ENCODE data around the gene PNMA8B. TPM values are rescaled to one million over a fixed set of nuclear protein-coding genes. Genes with fewer than 3 reads are reported as not detected.

PNMA8B gene
- total RNA-seq, 1 experiment from 2014 or later, result 0.10 TPM

DNA sequence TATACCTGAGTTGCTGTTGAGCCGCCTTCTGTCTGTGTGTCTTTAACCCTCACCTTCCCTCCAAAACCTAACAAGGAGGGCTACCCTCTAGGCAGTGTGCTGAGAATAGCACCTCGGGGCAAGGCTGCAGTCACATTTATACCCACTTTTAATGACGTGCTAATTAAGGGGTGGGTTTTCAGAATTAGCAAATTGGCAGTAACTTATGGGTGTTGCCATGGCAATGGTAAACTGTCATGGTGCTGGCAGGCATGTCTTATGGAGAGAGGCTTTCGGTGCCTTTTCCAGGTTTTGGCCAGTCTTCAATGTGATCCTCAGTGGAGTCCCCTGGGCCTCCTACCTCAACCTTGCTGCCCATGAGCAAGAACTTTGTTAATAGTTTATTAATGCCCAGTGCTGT lies 23.1 kb downstream of the PNMA8B start:
- Histone ChIP-seq H3K9me2 (ENCODE audit: insufficient read depth) (no peaks in the 10 kb centered on the region), H4K20me1 (ENCODE audit: insufficient read depth) (no peaks in the 10 kb centered on the region), H3K4me2 (ENCODE audit: low read length) (no peak overlapping the region), H3K9me3 (ENCODE audit: control insufficient read depth in 1 of 2, insufficient read depth in 1 of 2, low read depth in 1 of 2, low read length in 2 of 2) (no peaks in the 10 kb centered on the region), H3K27ac (ENCODE audit: low read depth, low read length) (no peak overlapping the region), H3K27me3 (ENCODE audit: insufficient read depth, low read length) (no peaks in the 10 kb centered on the region), H3K4me1 (ENCODE audit: control insufficient read depth in 1 of 2, insufficient read depth in 2 of 2, low read length in 2 of 2) (no peaks in the 10 kb centered on the region), H3K4me3 (replicated peaks in 1 of 2; ENCODE audit: low read depth in 1 of 2, low read length in 2 of 2) (no peak overlapping the region), H3K9ac (ENCODE audit: low read length) (no peak overlapping the region), H3K79me2 (ENCODE audit: insufficient read depth, low read length) (no peaks in the 10 kb centered on the region), H3K36me3 (ENCODE audit: control insufficient read depth in 1 of 2, insufficient read depth in 2 of 2, low read length in 2 of 2) (no peaks in the 10 kb centered on the region), H2AFZ (ENCODE audit: low read depth, low read length, poor library complexity, severe bottlenecking) (no peak overlapping the region)
- RAD21 ChIA-PET (ENCODE audit: low non-redundant PET in 1 of 2, low total read pairs in 2 of 2, uncharacterized antibody in 2 of 2, unreplicated experiment in 2 of 2), result no interaction called here
- no peak for TF ChIP-seq RAD21 (IDR thresholded peaks at IDR 0.05; ENCODE audit: low read depth)
- no peak for TF ChIP-seq EGR1 (IDR thresholded peaks at IDR 0.05; ENCODE audit: low read depth)
- TF ChIP-seq POLR2AphosphoS5 (IDR thresholded peaks at IDR 0.05; ENCODE audit: low read depth, low read length), result no peak
- no peak for TF ChIP-seq EZH2phosphoT487 (IDR thresholded peaks at IDR 0.05; ENCODE audit: borderline replicate concordance)
- no peak for TF ChIP-seq CBX3 (IDR thresholded peaks at IDR 0.05; ENCODE audit: low read depth)
- TF ChIP-seq ZNF274 (IDR thresholded peaks at IDR 0.05; ENCODE audit: low read depth, low read length), result no peak
- TF ChIP-seq, protein P1, sequence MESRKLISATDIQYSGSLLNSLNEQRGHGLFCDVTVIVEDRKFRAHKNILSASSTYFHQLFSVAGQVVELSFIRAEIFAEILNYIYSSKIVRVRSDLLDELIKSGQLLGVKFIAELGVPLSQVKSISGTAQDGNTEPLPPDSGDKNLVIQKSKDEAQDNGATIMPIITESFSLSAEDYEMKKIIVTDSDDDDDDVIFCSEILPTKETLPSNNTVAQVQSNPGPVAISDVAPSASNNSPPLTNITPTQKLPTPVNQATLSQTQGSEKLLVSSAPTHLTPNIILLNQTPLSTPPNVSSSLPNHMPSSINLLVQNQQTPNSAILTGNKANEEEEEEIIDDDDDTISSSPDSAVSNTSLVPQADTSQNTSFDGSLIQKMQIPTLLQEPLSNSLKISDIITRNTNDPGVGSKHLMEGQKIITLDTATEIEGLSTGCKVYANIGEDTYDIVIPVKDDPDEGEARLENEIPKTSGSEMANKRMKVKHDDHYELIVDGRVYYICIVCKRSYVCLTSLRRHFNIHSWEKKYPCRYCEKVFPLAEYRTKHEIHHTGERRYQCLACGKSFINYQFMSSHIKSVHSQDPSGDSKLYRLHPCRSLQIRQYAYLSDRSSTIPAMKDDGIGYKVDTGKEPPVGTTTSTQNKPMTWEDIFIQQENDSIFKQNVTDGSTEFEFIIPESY (IDR thresholded peaks at IDR 0.05; ENCODE audit: extremely low read depth, insufficient replicate concordance, low read length), result no peak
- TF ChIP-seq SIN3A (IDR thresholded peaks at IDR 0.05; ENCODE audit: low read depth), result no peak
- TF ChIP-seq EZH2 (IDR thresholded peaks at IDR 0.05), result no peak
- TF ChIP-seq JUND (IDR thresholded peaks at IDR 0.05), result no peak
- no peak for TF ChIP-seq ZFX (IDR thresholded peaks at IDR 0.05)
- no peak for TF ChIP-seq TCF7L2 (IDR thresholded peaks at IDR 0.05; ENCODE audit: borderline replicate concordance, extremely low read depth, insufficient read depth, insufficient read length)
- TF ChIP-seq REST (IDR thresholded peaks at IDR 0.05; ENCODE audit: low read depth), result no peak
- TF ChIP-seq ELF1 (IDR thresholded peaks at IDR 0.05; ENCODE audit: borderline replicate concordance, low read depth), result no peak
- TF ChIP-seq FOSL1 (IDR thresholded peaks at IDR 0.05; ENCODE audit: low read depth), result no peak
- no peak for ATAC-seq
- POLR2A ChIA-PET, result no interaction called here
- intact Hi-C loops (cut with micrococcal nuclease), result no loop called here
- CTCF ChIA-PET, result no interaction called here
- no TSS peak for BruUV-seq (replicated peaks)
- DNase-seq (ENCODE audit: low read depth, low spot score), result no peak
